ENCODE data around the gene VPS11. TPM values are rescaled to one million over a fixed set of nuclear protein-coding genes. Genes with fewer than 3 reads are reported as not detected.

Gene VPS11
- total and polyA plus RNA-seq, 10 of the 15 experiments (the other 5 are each of a cell fraction or from before 2014, with no cell fraction given), result 15.8 to 26.4 (median 24.5) TPM

DNA sequence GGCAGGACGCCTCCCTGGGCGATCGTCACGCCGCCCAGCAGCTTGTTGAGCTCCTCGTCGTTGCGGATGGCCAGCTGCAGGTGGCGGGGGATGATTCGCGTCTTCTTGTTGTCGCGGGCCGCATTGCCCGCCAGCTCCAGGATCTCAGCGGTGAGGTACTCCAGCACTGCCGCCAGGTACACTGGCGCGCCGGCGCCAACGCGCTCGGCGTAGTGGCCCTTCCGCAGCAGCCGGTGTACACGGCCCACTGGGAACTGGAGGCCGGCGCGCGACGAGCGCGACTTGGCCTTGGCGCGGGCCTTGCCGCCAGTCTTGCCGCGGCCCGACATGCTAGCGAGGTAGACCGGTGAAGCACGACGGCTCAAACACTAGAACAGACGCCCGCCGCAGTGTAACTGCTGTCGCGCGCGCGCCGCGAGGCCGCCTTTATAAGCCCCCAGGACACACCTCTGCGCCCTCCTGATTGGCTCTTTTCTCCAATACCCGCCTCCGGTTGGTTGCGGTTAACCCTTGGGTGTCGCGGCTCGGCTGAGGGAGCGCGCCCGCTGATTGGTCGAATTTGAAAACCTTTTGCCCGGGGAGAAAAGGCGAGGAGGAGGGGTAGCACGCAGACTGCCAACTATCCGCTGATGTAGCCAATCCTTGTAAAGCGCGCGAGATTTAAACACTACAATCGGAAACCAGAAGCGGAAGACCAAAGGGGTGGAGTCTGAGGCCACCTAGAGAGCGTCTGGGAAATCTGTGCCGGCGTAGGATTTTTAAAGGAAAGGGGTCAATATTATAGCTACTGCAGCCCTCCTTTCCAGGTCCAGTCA lies 27.7 kb downstream of the VPS11 start:
- WGBS (ENCODE audit: insufficient coverage, insufficient replicate concordance, low lambda C conversion rate, missing lambda C conversion rate), result 2% methylated on average over 65 of the region's 79 CpGs
- Histone ChIP-seq H2AFZ (ENCODE audit: control insufficient read depth, low read depth, low read length) (no peak overlapping the region), H3K79me2 (ENCODE audit: control insufficient read depth, insufficient read depth, low read length) (peaks cover 36% of the 10 kb centered on the region), H3K4me3 (peak overlapping the region; percentile 83), H3K36me3 (ENCODE audit: control insufficient read depth in 2 of 2, insufficient read depth in 2 of 2, low read length in 1 of 2) (peaks cover 14 to 16% of the 10 kb centered on the region in 2 experiments), H3K9me3 (replicated peaks; ENCODE audit: control insufficient read depth, insufficient read depth, low read length) (no peaks in the 10 kb centered on the region), H3K27ac (ENCODE audit: control insufficient read depth, insufficient read depth) (peak overlapping the region; percentile 60), H4K20me1 (ENCODE audit: control insufficient read depth, insufficient read depth) (no peaks in the 10 kb centered on the region), H3K4me2 (ENCODE audit: control insufficient read depth, insufficient read depth) (peak overlapping the region; percentile 56), H3K27me3 (replicated peaks in 1 of 2; ENCODE audit: control insufficient read depth in 2 of 2, insufficient read depth in 2 of 2, low read length in 1 of 2) (no peaks in the 10 kb centered on the region), H3K9ac (ENCODE audit: control insufficient read depth, insufficient read depth, low read length) (peak overlapping the region; percentile 88), H3K4me1 (ENCODE audit: control insufficient read depth, insufficient read depth, low read length) (peaks cover 25% of the 10 kb centered on the region)
- CTCF ChIA-PET, result interaction anchor here (0.5 to 2.4 kb wide), 12 partner anchors 10 to 230 kb away, joined by 3 to 11 read pairs (median 3); partner anchors contain the start of genes C2CD2L, HINFP, HMBS and VPS11
- BruUV-seq (replicated peaks), result TSS peak; percentile 84
- SMC1A ChIA-PET (ENCODE audit: uncharacterized antibody, unreplicated experiment), result interaction anchor here (1.0 to 1.8 kb wide), 4 partner anchors 12 to 101 kb away, joined by 3 to 6 read pairs (median 3); partner anchors contain the start of genes C2CD2L, HINFP and VPS11
- intact Hi-C loops (cut with micrococcal nuclease; ENCODE audit: unreplicated experiment) (loop anchor here (1.0 to 2.0 kb wide), 3 partner anchors 28 to 228 kb away; partner anchors contain the start of genes HYOU1 and VPS11), in situ Hi-C loops (cut with MboI) (no loop called here)
- peak; percentile 99 for DNase-seq (ENCODE audit: low read depth, low spot score)
- POLR2A ChIA-PET, result interaction anchor here (0.5 to 6.8 kb wide), 10 partner anchors 10 to 228 kb away, joined by 3 to 69 read pairs (median 4); partner anchors contain the start of genes C2CD2L, HMBS and VPS11
- peak; percentile 98 for FAIRE-seq
- RAD21 ChIA-PET (ENCODE audit: unreplicated experiment), result interaction anchor here (0.7 to 1.5 kb wide), 7 partner anchors 10 to 243 kb away, joined by 3 to 6 read pairs (median 5); partner anchors contain the start of genes C2CD2L, HINFP, HMBS and NLRX1
- peak; percentile 89 for ATAC-seq
- TF ChIP-seq FOXM1 (IDR thresholded peaks at IDR 0.05; ENCODE audit: low read depth, low read length) (peak; percentile 96), BRCA1 (IDR thresholded peaks at IDR 0.05; ENCODE audit: low read depth, low read length) (no peak), RBBP5 (conservative IDR thresholded peaks at IDR 0.05) (no peak), CHD1 (IDR thresholded peaks at IDR 0.05; ENCODE audit: low read depth, low read length) (no peak; the same call in 1 of the 2 replicates), DPF2 (IDR thresholded peaks at IDR 0.05) (peak; percentile 48; the same call in 1 of the 2 replicates), LARP7 (IDR thresholded peaks at IDR 0.05) (peak; percentile 100), BACH1 (IDR thresholded peaks at IDR 0.05; ENCODE audit: borderline replicate concordance) (peak; percentile 97), NR2C2 (IDR thresholded peaks at IDR 0.05; ENCODE audit: borderline replicate concordance, control insufficient read depth, insufficient read length, low read depth) (no peak), USF1 (IDR thresholded peaks at IDR 0.05; ENCODE audit: borderline replicate concordance, extremely low read length, insufficient read depth, low read depth, low read length) (no peak), TCF3 (IDR thresholded peaks at IDR 0.05; ENCODE audit: borderline replicate concordance, insufficient read depth, low read depth, low read length) (peak; percentile 94; the same call in 1 of the 2 replicates), ESRRA (IDR thresholded peaks at IDR 0.05; ENCODE audit: low read length) (peak; percentile 51; the same call in 1 of the 2 replicates), NFYB (IDR thresholded peaks at IDR 0.05; ENCODE audit: insufficient read depth, low read depth, low read length) (peak; percentile 100), ZNF274 (IDR thresholded peaks at IDR 0.05; ENCODE audit: insufficient read depth, insufficient read length) (no peak), TAF1 (IDR thresholded peaks at IDR 0.05; ENCODE audit: borderline replicate concordance, low read depth, low read length) (peak; percentile 99), BCL11A (IDR thresholded peaks at IDR 0.05; ENCODE audit: low read depth, low read length) (0 out of 2 replicates have a peak, but pooled peaks have one; percentile 30), FOS (IDR thresholded peaks at IDR 0.05; ENCODE audit: borderline replicate concordance, extremely low read depth, insufficient read length) (peak; percentile 52), CBX5 (IDR thresholded peaks at IDR 0.05; ENCODE audit: low read depth) (0 out of 2 replicates have a peak, but pooled peaks have one; percentile 38), CBFB (IDR thresholded peaks at IDR 0.05; ENCODE audit: low read depth) (peak; percentile 99), ZNF24 (IDR thresholded peaks at IDR 0.05) (no peak), NR2F1 (conservative IDR thresholded peaks at IDR 0.05) (0 out of 2 replicates have a peak, but pooled peaks have one; percentile 15)
- TF ChIP-seq, protein P1, sequence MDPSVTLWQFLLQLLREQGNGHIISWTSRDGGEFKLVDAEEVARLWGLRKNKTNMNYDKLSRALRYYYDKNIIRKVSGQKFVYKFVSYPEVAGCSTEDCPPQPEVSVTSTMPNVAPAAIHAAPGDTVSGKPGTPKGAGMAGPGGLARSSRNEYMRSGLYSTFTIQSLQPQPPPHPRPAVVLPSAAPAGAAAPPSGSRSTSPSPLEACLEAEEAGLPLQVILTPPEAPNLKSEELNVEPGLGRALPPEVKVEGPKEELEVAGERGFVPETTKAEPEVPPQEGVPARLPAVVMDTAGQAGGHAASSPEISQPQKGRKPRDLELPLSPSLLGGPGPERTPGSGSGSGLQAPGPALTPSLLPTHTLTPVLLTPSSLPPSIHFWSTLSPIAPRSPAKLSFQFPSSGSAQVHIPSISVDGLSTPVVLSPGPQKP (IDR thresholded peaks at IDR 0.05; ENCODE audit: low read depth, low read length), result peak; percentile 25; the same call in 1 of the 2 replicates

Data from GM12878 (cell line).